GM12878 (cell line): ENCODE measurements around the gene SFXN2. TPM values are rescaled to one million over a fixed set of nuclear protein-coding genes. Genes with fewer than 3 reads are reported as not detected.

Experiments used
- ATAC-seq: fragments of 200-7000 bp; cut with Tn5 transposase; 3 replicates; pipeline ENCODE4 v1.9.1; 2020; ENCODE audit warnings: mild to moderate bottlenecking, moderate library complexity
- BruUV-seq: library from RNA; stranded (reverse); fragments of 400-500 nt; replicated peaks from 2 replicates; lab custom pipeline; 2021; lab: Mats Ljungman, UMichigan
- CTCF ChIA-PET: fragments of 300-600 bp; sonication (Branson Sonifier 250); formaldehyde crosslinking; extraction: SDS; loops from one replicate; lab custom pipeline; 2021; ENCODE audit warnings: inconsistent platforms; lab: Yijun Ruan, JAX
- POLR2A ChIA-PET: fragments of 350-600 bp; formaldehyde crosslinking; extraction: SDS; loops from one replicate; lab custom pipeline; 2021; ENCODE audit warnings: inconsistent platforms; lab: Charles Lee
- RAD21 ChIA-PET: fragments of 300-600 bp; sonication (Branson Sonifier 250); formaldehyde crosslinking; loops from one replicate; lab custom pipeline; 2023; ENCODE audit warnings: antibody characterized with exemption; ENCODE audit not compliant: unreplicated experiment; lab: Charles Lee
- SMC1A ChIA-PET: fragments of 300-600 bp; sonication (Branson Sonifier 250); formaldehyde crosslinking; loops from one replicate; lab custom pipeline; 2023; ENCODE audit not compliant: unreplicated experiment, uncharacterized antibody; lab: Charles Lee
- DNase-seq: peaks from one replicate; pipeline ENCODE4 v3.0.0-alpha.2; 2011; ENCODE audit warnings: low read depth, low spot score
- FAIRE-seq: peaks from 3 replicates; lab custom pipeline; 2011; peaks lifted over from hg19 to GRCh38; lab: Jason Lieb, UNC
- H2AFZ ChIP-seq: 2 replicates; pipeline ENCODE4 v1.6.0; 2011; ENCODE audit warnings: low read depth, low read length, control low read depth; ENCODE audit not compliant: control insufficient read depth
- H3K27ac ChIP-seq: 2 replicates; pipeline ENCODE4 v1.5.1; 2011; ENCODE audit warnings: control low read depth; ENCODE audit not compliant: control insufficient read depth, insufficient read depth
- H3K27me3 ChIP-seq, 2 experiments: replicated peaks in 1 of 2; 2 replicates each; pipeline versions ENCODE4 v1.6.0 to v1.6.1; 2011; ENCODE audit warnings: low read length in 1 of 2; ENCODE audit not compliant: control insufficient read depth in 2 of 2, insufficient read depth in 2 of 2
- H3K36me3 ChIP-seq, 2 experiments: 2 replicates each; pipeline ENCODE4 v1.5.1; 2011; ENCODE audit warnings: low read length in 1 of 2; ENCODE audit not compliant: control insufficient read depth in 2 of 2, insufficient read depth in 2 of 2
- H3K4me1 ChIP-seq: 2 replicates; pipeline ENCODE4 v1.6.1; 2011; ENCODE audit warnings: mild to moderate bottlenecking, low read length, moderate library complexity, mixed read lengths; ENCODE audit not compliant: control insufficient read depth, insufficient read depth
- H3K4me2 ChIP-seq: 2 replicates; pipeline ENCODE4 v1.6.0; 2011; ENCODE audit warnings: control low read depth; ENCODE audit not compliant: control insufficient read depth, insufficient read depth
- H3K4me3 ChIP-seq: fragments of 200-600 bp; sonication (generic); 2 replicates; pipeline ENCODE4 v1.5.1; 2016
- H3K79me2 ChIP-seq: 2 replicates; pipeline ENCODE4 v1.6.0; 2011; ENCODE audit warnings: low read length; ENCODE audit not compliant: control insufficient read depth, insufficient read depth
- H3K9ac ChIP-seq: 2 replicates; pipeline ENCODE4 v1.8.0; 2011; ENCODE audit warnings: low read length, control low read depth, mixed read lengths; ENCODE audit not compliant: control insufficient read depth, insufficient read depth
- H3K9me3 ChIP-seq: replicated peaks from 3 replicates; pipeline ENCODE4 v1.5.1; 2011; ENCODE audit warnings: mild to moderate bottlenecking, low read length; ENCODE audit not compliant: control insufficient read depth, insufficient read depth
- H4K20me1 ChIP-seq: 2 replicates; pipeline ENCODE4 v1.6.0; 2011; ENCODE audit not compliant: control insufficient read depth, insufficient read depth
- NFYB ChIP-seq: IDR thresholded peaks from 2 replicates; pipeline ENCODE4 v1.6.1; 2011; ENCODE audit warnings: low read depth, mild to moderate bottlenecking, low read length, improper control_type of control experiment, moderate library complexity; ENCODE audit not compliant: insufficient read depth
- RFX5 ChIP-seq: IDR thresholded peaks from 2 replicates; pipeline ENCODE4 v1.6.1; 2011; ENCODE audit warnings: low read depth, low read length, improper control_type of control experiment
- RUNX3 ChIP-seq: IDR thresholded peaks from 2 replicates; pipeline ENCODE4 v1.6.1; 2012; ENCODE audit warnings: low read length, inconsistent platforms
- ZNF217 ChIP-seq: fragments of 450-650 bp; IDR thresholded peaks from 2 replicates; pipeline ENCODE4 v1.6.1; 2017; ENCODE audit warnings: antibody characterized with exemption, mild to moderate bottlenecking
- WGBS: methylation state at CpG from one replicate; pipeline ENCODE4 v1.1.6; 2016; ENCODE audit warnings: low lambda C conversion rate; ENCODE audit not compliant: insufficient replicate concordance, insufficient coverage; ENCODE audit errors: missing lambda C conversion rate; 5-methylcytosine and 5-hydroxymethylcytosine counted together
- in situ Hi-C: fragments of 300-500 bp; cut with MboI; formaldehyde crosslinking; loops from 9 replicates; pipeline ENCODE4 v1.14.3; 2018; ENCODE audit warnings: mixed read lengths
- intact Hi-C: fragments of 100-400 bp; cut with micrococcal nuclease; formaldehyde crosslinking; loops from one replicate; pipeline ENCODE4 v1.14.2; 2022; ENCODE audit not compliant: unreplicated experiment
- polyA plus RNA-seq, 11 experiments: library from polyadenylated mRNA; depleted of rRNA in 4 of 11; unstranded in 6 of 11; stranded (reverse) in 5 of 11; fragments of >200 nt; fragmentation: Nextera tagmentation in 4 of 11; fragmentation: Illumina TruSeq in 1 of 11; extraction: Ambion mirVana in 4 of 11; extraction: Trizol in 1 of 11; gene quantifications; 1 replicate in 1 of 11; 2 replicates in 10 of 11; pipeline versions ENCODE4 v1.2.1 to v1.2.3, GENCODE V29; 2011 to 2016; ENCODE audit warnings: inconsistent platforms in 2 of 11, missing spikeins in 2 of 11, low read depth in 1 of 11
- total RNA-seq, 4 experiments: library from RNA; depleted of rRNA in 3 of 4; stranded (reverse); fragments of >200 nt in 3 of 4; fragmentation: Illumina TruSeq in 1 of 4; extraction: Trizol in 1 of 4; gene quantifications; 2 replicates each; pipeline versions ENCODE4 v1.2.1 to v1.2.3, GENCODE V29; 2013 to 2021
- TF ChIP-seq, protein P1 (sequence below): fragments of 450-650 bp; IDR thresholded peaks from 2 replicates; pipeline ENCODE4 v1.6.1; 2017; ENCODE audit warnings: antibody characterized with exemption, mild to moderate bottlenecking, moderate library complexity
- TF ChIP-seq, protein P2 (sequence below): fragments of 450-650 bp; IDR thresholded peaks from 2 replicates; pipeline ENCODE4 v1.6.1; 2017; ENCODE audit warnings: borderline replicate concordance

The SFXN2 gene
- total and polyA plus RNA-seq, 10 of the 15 experiments (the other 5 are each of a cell fraction or from before 2014, with no cell fraction given), result 8.8 to 22.5 (median 18.5) TPM

DNA sequence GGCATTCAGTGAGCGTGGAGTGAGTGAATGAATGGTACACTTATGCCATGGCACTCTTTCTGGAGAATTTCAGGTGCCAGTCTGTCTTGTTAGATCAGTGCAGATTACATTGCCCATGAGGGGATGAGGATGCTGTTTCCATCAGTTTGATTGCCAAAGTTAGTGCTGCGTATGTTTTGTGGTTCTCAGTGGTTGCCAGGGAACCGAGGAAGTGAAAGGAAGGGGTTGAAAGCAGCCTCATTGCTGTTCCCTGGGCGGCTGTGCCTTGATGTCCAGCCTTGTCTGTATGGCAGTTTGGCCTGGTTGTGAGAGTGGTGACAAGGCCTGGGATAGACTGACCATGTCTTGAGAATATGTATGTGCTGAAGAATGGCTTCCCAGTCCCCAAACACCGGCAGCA lies 59.5 kb downstream of the SFXN2 start:
- H3K36me3 ChIP-seq, result peaks cover 0 to 2% of the 10 kb centered on the region in 2 experiments; a peak in 1 of 4 replicates
- H4K20me1 ChIP-seq, result no peaks in the 10 kb centered on the region
- H3K27ac ChIP-seq, result no peak overlapping the region
- SMC1A ChIA-PET, result interaction anchor here (1.4 kb wide), 1 partner anchor 21 kb away, joined by 4 read pairs; no protein-coding TSS in a partner anchor
- H2AFZ ChIP-seq, result no peak overlapping the region
- TSS peak; percentile 24 for BruUV-seq
- no peak for TF ChIP-seq RFX5
- no peak for TF ChIP-seq NFYB
- TF ChIP-seq RUNX3, result peak; percentile 37
- TF ChIP-seq, protein P1, sequence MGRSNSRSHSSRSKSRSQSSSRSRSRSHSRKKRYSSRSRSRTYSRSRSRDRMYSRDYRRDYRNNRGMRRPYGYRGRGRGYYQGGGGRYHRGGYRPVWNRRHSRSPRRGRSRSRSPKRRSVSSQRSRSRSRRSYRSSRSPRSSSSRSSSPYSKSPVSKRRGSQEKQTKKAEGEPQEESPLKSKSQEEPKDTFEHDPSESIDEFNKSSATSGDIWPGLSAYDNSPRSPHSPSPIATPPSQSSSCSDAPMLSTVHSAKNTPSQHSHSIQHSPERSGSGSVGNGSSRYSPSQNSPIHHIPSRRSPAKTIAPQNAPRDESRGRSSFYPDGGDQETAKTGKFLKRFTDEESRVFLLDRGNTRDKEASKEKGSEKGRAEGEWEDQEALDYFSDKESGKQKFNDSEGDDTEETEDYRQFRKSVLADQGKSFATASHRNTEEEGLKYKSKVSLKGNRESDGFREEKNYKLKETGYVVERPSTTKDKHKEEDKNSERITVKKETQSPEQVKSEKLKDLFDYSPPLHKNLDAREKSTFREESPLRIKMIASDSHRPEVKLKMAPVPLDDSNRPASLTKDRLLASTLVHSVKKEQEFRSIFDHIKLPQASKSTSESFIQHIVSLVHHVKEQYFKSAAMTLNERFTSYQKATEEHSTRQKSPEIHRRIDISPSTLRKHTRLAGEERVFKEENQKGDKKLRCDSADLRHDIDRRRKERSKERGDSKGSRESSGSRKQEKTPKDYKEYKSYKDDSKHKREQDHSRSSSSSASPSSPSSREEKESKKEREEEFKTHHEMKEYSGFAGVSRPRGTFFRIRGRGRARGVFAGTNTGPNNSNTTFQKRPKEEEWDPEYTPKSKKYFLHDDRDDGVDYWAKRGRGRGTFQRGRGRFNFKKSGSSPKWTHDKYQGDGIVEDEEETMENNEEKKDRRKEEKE, result no peak
- no peak for TF ChIP-seq ZNF217
- TF ChIP-seq, protein P2, sequence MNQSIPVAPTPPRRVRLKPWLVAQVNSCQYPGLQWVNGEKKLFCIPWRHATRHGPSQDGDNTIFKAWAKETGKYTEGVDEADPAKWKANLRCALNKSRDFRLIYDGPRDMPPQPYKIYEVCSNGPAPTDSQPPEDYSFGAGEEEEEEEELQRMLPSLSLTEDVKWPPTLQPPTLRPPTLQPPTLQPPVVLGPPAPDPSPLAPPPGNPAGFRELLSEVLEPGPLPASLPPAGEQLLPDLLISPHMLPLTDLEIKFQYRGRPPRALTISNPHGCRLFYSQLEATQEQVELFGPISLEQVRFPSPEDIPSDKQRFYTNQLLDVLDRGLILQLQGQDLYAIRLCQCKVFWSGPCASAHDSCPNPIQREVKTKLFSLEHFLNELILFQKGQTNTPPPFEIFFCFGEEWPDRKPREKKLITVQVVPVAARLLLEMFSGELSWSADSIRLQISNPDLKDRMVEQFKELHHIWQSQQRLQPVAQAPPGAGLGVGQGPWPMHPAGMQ, result no peak
- no peaks in the 10 kb centered on the region for H3K9me3 ChIP-seq
- no peak overlapping the region for H3K4me3 ChIP-seq
- RAD21 ChIA-PET, result no interaction called here
- H3K4me1 ChIP-seq, result peaks cover 13% of the 10 kb centered on the region; the same call in 1 of the 2 replicates
- H3K79me2 ChIP-seq, result peaks cover 6% of the 10 kb centered on the region
- H3K4me2 ChIP-seq, result no peak overlapping the region
- POLR2A ChIA-PET, result interaction anchor here (0.6 to 0.7 kb wide), 2 partner anchors 15 to 623 kb away, joined by 3 to 4 read pairs; no protein-coding TSS in a partner anchor
- FAIRE-seq, result no peak
- CTCF ChIA-PET, result interaction anchor here (1.5 to 2.1 kb wide), 2 partner anchors 10 to 20 kb away, joined by 3 to 6 read pairs; no protein-coding TSS in a partner anchor
- intact Hi-C loops (no loop called here), in situ Hi-C loops (no loop called here)
- WGBS, result 53% methylated on average over 5 of the region's 5 CpGs
- H3K27me3 ChIP-seq, result no peaks in the 10 kb centered on the region
- no peak for DNase-seq
- peak; percentile 74 for ATAC-seq
- no peak overlapping the region for H3K9ac ChIP-seq
